ENCODE data around the gene PDP2. TPM values are rescaled to one million over a fixed set of nuclear protein-coding genes. Genes with fewer than 3 reads are reported as not detected.

The PDP2 gene
- total RNA-seq, 1 donor from 2014 or later = 14.0 TPM

- no peak overlapping the region for H3K4me3 ChIP-seq
- no peaks in the 10 kb centered on the region for H3K36me3 ChIP-seq
- H3K4me1 ChIP-seq = peaks cover 33% of the 10 kb centered on the region
- no peaks in the 10 kb centered on the region for H3K27me3 ChIP-seq
- TF ChIP-seq CTCF (IDR thresholded peaks at IDR 0.05) (no peak), POLR2A (IDR thresholded peaks at IDR 0.05) (no peak), POLR2AphosphoS5 (IDR thresholded peaks at IDR 0.05; ENCODE audit: insufficient read depth in 1 of 2, low read depth in 1 of 2) (no peak)
- DNase-seq (ENCODE audit: extremely low spot score in 2 of 2) = no peak
- no peaks in the 10 kb centered on the region for H3K9me3 ChIP-seq
- H3K27ac ChIP-seq = peak overlapping the region; percentile 91
- intact Hi-C loops (cut with DNase I) = no loop called here
These were observed 24.7 kb downstream of the PDP2 start for GRCh38 chr16:66904846-66905632.

DNA sequence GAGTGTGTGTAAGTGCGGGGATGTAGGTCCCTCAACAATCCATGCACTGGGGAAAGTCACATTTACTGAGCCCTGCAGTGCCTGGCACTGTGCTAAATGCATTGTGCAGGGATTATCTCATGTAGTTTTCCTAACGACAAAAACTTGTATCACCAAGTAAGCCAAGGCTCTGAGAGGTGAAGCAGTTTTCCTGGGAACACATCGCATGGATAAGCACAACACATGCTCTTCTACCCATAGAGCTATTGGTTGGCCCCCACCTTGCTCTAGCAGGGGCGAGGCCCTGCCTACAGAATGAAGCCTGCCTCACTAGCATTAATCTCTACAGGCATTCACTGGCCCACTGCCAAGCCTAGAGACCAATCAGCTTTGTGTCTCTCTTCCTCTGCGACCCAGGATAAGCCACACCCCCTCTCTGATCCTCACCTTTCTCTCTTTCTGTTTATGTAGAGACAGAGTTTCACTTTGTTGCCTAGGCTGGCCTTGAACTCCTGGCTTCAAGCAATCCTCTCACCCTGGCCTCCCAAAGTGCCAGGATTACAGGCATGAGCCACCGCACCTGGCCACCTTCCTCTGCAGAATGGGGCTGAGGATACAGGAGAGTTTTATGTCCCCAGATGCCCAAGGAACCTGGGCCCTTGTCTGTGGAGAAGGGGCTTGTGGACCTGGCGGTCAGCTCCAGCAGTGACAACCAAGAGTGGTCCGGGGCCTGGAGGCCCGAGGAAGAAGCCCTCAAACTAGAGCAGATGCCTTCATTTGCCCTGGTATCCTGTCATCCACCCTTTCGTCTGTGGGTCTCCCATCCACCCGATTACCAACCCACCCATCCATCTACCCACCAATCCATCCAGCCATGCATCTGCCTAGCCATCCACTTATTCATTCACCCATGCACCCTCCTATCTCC lies 25.6 kb downstream of the PDP2 start:
- H3K27ac ChIP-seq = peak overlapping the region; percentile 91

DNA sequence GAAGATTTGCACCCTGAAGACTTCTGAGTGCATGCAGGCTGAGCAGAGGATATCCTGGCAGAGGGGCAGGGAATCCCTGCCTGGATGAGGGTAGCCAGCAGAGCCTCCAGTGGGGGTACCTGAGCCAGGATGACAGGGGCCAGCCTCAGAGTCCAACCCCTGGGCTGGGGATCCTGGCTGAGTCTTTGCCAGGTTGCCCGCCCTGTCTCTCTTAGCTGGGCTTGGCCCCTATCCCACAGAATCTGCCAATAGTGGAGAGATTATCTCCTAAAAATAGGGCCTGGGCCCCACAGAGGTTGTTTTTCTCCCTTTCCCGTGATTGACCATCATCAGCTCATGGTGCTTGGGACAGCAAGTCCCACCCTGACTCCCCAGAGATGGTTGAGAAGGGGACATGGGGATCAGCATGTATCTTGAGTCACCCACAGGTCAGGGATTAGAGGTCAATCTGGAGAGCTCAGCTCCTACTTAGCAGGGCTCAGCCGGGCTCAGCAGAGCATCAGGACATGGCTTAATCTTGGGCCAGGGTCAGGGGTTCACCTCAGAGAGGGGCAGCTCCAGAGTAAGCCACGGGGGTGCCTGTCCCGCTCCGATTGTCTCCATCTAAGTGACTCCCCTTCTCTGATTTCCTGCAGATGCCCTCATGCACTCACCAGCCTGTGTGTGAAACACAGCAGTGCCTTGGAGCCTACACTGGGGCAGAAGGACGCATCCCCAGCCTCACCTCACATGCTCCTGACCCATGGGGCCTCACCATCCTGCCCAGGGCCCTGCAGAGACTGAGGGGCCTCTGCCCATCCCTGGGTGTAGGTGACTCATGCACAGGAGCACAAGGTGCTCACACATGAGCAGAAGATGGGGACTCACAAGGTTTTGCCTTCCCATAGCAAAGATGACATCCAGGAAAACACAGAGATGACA lies 26.9 kb downstream of the PDP2 start:
- Histone ChIP-seq H3K9me3 (no peaks in the 10 kb centered on the region), H3K27me3 (no peaks in the 10 kb centered on the region), H3K27ac (no peak overlapping the region), H3K4me3 (no peak overlapping the region), H3K4me1 (peaks cover 17% of the 10 kb centered on the region), H3K36me3 (no peaks in the 10 kb centered on the region)
- intact Hi-C loops (cut with DNase I) = no loop called here
- TF ChIP-seq POLR2A (IDR thresholded peaks at IDR 0.05) (no peak), CTCF (IDR thresholded peaks at IDR 0.05) (no peak), POLR2AphosphoS5 (IDR thresholded peaks at IDR 0.05; ENCODE audit: insufficient read depth in 1 of 2, low read depth in 1 of 2) (no peak)
- no peak for DNase-seq (ENCODE audit: extremely low spot score in 2 of 2)

More for the DNA sequence above, 25.6 kb downstream of the PDP2 start:
- no peaks in the 10 kb centered on the region for H3K36me3 ChIP-seq
- no peaks in the 10 kb centered on the region for H3K9me3 ChIP-seq
- no peak overlapping the region for H3K4me3 ChIP-seq
- peaks cover 24% of the 10 kb centered on the region for H3K4me1 ChIP-seq
- intact Hi-C loops (cut with DNase I) = no loop called here
- no peak for DNase-seq (ENCODE audit: extremely low spot score in 2 of 2)
- H3K27me3 ChIP-seq = no peaks in the 10 kb centered on the region
- TF ChIP-seq CTCF (IDR thresholded peaks at IDR 0.05) = no peak
- TF ChIP-seq POLR2A (IDR thresholded peaks at IDR 0.05) = no peak
- no peak for TF ChIP-seq POLR2AphosphoS5 (IDR thresholded peaks at IDR 0.05; ENCODE audit: insufficient read depth in 1 of 2, low read depth in 1 of 2)

DNA sequence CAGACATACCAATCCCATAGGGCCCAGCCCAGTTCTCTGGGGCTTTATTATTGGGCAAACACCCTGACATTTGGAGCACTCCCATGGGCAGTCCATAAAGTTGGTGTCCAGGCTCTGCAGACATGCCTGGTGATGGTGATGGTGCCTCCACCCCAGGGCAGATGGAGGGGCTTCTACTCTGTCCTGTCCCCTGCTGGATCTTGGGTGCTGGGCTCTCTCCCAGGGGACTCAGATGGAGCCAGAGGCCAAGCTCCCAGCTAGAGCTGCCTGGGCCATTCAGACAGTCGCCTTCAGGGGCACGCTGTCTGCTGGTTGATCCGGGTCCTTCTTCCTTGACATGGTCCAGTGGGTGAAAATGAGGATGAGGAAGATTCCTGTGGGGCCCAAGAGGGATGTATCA lies 27.8 kb downstream of the PDP2 start:
- no peaks in the 10 kb centered on the region for H3K36me3 ChIP-seq
- intact Hi-C loops (cut with DNase I) = no loop called here
- no peak for DNase-seq (ENCODE audit: extremely low spot score in 2 of 2)
- H3K4me3 ChIP-seq = no peak overlapping the region
- no peaks in the 10 kb centered on the region for H3K9me3 ChIP-seq
- peaks cover 17% of the 10 kb centered on the region for H3K4me1 ChIP-seq
- no peaks in the 10 kb centered on the region for H3K27me3 ChIP-seq
- H3K27ac ChIP-seq = no peak overlapping the region
- TF ChIP-seq POLR2A (IDR thresholded peaks at IDR 0.05) (no peak), CTCF (IDR thresholded peaks at IDR 0.05) (no peak), POLR2AphosphoS5 (IDR thresholded peaks at IDR 0.05; ENCODE audit: insufficient read depth in 1 of 2, low read depth in 1 of 2) (no peak)
